NOMO-1 treated with DMSO at 0.1 percent for 48 hours (cell line): ENCODE measurements around the gene BCL2L1.
A peak's percentile ranks its signal among the peaks of the same experiment; 100 is the strongest.
"Not testable (repeated sequence)": the region's sequence is repeated elsewhere in the genome, so short reads cannot be mapped to it uniquely, and the experiment has no call there.

Source experiments
- DNase-seq: peaks from one replicate; lab custom pipeline; 2025; ENCODE audit not compliant: unreplicated experiment; lab: John Stamatoyannopoulos, UW

The BCL2L1 gene

DNA sequence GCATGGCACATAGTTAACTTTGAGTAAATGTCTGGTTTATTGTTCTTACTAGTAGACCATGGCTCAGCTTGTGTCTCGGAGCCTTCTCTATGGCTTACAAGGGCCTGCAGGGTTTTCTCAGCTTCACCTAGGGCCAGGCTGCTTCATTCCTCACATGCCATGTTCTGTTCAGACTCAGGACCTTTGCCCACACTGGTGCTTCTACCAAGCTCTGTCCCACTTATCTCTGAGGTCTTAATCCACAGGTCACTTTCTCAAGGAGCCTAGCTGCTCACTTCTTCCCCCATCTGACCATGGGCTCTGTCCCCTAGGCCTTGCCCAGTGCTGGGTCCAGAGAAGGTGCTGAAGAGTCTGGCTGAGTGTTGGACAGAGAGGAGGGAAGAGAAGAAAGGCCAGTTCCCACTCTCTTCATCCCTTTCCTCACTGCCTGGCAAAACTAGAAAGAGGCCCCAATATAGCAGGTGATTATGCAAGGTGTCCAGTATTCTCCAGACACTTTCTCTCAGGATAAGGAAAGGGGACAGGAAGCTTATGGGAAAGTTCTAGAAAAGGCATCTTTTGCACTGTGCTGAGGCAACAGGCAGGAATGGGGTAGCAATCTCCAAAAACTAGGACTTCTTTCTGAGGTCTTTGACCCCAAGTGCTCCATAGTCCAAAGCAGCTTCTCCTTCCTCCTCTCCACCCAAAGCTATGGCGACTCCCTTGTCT is 45.0 kb downstream of the BCL2L1 start:
- no peak for DNase-seq

DNA sequence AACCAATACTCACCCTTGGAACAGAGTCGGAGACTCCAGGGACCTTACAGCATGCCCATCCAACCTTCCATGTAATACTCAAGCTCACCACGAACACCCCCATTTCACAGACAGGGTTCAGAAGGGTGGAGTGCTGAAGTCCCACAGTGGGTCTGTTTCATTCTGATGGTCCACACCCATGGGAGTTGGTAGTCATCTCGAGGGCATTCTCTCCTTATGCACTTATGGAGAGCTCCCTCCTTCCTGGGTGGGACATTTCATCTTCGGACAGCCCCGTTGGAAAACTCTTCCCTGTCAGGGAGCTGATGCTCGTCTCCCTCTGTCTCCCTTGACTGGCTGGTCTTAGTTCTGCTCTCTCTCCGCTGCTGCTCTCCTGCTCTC is 46.1 kb downstream of the BCL2L1 start:
- no peak for DNase-seq

GRCh38 chr20:31675828-31676608 is 46.6 kb downstream of the BCL2L1 start:
- peak; percentile 10 for DNase-seq

DNA sequence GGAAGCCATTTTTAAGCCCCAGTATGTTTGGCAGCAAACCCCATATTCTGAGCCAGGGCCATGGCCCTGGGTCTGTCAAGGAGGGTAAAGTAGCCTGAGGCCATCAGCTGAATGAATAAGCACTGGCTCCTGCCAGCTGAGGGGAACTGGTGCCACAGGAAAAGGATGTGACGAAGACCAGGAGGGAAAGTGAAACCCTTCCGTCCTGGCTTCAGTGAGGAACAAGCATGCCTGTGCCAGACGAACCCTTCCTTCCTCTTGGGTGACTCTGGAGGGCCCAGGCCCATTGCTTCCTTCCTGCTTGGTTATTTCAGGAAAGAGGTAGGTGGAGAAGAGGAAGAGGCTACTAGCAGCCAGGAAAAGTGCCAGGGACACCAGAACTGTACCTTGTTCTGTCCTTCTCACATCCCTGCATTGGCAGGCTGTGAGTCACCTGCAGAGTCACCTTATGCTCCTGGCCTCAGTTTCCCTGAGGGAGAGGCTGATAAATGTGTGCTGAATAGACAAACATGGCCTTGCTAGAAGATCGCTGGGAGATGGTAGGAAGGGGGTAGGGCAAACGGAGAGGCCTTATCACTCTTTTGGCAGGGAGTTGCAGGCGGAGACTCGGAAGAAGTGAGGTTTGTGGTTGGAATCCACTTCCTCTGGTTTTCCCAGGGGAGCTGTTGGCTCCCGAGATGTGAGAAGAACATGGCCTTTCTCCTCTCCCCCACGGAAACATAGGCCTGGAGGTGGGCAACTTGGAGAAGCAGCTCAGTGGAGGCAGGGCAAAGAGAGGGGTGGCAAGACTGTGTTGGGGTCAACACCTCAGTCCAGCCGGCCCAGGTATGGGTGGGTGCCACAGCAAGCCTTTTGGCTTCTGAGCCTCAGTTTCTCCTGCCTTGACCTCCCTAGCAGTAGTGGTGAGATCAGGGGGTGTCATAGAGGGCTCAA is 47.5 kb downstream of the BCL2L1 start:
- peak; percentile 87 for DNase-seq

DNA sequence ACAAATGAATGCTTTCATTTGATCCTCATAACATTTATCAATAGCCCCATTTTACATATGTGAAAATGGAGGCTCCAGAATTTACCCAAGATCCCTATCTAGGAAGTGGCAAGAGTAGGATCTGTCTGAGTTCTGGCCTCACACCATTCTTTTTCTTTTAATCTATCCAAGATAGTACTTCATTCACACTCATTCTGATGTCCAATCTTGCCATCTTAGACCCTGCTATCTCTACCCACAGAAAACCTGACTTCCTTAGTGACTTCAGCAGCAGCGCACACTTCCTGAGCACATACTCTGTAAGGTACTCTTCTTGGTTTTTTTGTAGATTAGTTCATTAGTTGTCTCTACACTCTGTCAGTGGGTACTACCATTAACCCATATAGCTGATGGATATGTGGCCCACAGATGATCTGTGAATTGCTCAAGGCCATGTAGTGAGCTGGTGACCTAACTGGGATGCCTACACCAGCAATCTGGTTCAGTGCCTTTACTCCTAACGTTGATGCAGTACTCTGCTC is 48.7 kb downstream of the BCL2L1 start:
- DNase-seq: no peak

DNA sequence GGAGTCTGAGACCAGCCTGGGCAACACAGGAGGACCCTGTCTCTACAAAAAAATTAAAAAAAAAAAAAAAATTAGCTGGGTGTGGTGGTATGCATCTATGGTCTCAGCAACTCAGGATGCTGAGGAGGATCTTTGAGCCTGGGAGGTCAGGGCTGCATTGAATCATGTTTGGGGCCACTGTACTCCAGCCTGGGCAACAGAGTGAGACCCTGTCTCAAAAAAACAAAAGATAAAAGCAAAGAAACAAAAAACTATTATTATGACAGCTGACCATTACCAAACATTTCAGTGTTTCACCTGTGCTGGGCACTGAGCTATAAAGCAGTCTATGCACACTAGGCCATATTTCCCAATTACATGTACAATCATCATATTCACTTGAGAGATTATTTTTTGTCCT is 49.2 kb downstream of the BCL2L1 start:
- no peak for DNase-seq

GRCh38 chr20:31671324-31671723 is 51.3 kb downstream of the BCL2L1 start:
- DNase-seq: no peak

DNA sequence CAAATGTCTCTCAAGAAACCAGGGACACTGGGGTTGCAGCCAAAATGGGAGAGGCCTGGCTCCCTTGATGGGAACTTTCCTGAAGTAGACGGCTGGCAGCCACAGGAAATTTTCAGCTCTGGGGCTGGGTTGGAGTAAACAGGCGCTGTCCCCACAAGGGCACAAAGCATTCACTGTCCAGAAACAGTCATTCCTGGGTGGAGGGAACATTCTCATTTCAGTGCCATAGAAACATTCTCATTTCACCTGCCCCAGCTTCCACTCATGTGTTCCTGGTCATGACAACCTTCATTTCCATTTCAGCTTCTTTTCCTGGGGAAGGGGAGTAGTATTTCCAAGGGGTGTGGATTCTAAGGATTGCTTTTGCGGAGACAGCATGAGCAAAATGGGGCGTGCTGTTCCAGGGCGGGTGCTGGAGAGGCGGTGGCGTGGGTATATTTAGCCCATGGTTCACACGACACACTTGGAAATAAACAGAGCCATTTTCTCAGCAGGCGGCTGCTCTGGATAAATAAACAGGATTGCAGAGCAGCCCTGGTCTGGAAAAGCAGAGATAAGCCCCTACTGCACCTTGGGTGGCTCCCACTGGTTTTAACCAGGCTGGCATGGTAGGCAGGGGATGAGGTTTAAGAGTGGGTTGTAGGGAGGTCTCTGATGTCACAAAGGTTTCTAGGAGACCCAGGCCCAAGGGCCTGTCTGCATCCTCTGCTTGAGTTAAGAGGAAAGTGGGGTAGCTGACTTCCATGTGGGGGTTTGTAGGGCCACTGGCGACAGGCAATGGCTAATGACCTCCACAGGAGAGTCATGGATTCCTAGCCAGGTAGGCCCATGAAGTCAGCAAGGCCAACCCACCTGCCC is 52.1 kb downstream of the BCL2L1 start:
- DNase-seq: no peak

DNA sequence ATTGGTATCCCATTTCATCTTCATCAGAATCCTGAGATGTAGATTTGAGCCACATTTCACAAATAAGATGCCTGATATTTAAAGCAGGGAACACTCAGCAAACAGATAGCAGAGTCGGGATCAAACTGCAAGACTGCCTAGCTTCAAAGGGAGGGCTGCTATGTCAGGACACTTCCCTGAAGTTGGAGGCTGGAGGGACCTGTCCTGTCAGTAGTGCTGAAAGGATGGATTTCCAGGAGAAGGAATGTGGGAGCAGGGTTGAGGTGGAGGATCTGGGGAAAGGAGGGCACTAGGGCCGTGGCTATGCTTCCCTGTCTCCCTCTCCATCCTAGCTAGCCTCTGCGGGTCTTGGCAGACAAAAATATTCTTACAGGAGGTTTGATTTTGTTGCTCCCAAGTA is 52.8 kb downstream of the BCL2L1 start:
- DNase-seq: no peak

GRCh38 chr20:31668944-31669343 is 53.7 kb downstream of the BCL2L1 start:
- DNase-seq: not testable (repeated sequence)

- DNase-seq: peak; percentile 11
These were observed 55.1 kb downstream of the BCL2L1 start for GRCh38 chr20:31667315-31668285.

- no peak for DNase-seq
These were observed 56.2 kb downstream of the BCL2L1 start for GRCh38 chr20:31666258-31667042.

- no peak for DNase-seq
These were observed 56.9 kb downstream of the BCL2L1 start for GRCh38 chr20:31665753-31666152.

GRCh38 chr20:31664696-31665354 is 57.8 kb downstream of the BCL2L1 start:
- DNase-seq: no peak

DNA sequence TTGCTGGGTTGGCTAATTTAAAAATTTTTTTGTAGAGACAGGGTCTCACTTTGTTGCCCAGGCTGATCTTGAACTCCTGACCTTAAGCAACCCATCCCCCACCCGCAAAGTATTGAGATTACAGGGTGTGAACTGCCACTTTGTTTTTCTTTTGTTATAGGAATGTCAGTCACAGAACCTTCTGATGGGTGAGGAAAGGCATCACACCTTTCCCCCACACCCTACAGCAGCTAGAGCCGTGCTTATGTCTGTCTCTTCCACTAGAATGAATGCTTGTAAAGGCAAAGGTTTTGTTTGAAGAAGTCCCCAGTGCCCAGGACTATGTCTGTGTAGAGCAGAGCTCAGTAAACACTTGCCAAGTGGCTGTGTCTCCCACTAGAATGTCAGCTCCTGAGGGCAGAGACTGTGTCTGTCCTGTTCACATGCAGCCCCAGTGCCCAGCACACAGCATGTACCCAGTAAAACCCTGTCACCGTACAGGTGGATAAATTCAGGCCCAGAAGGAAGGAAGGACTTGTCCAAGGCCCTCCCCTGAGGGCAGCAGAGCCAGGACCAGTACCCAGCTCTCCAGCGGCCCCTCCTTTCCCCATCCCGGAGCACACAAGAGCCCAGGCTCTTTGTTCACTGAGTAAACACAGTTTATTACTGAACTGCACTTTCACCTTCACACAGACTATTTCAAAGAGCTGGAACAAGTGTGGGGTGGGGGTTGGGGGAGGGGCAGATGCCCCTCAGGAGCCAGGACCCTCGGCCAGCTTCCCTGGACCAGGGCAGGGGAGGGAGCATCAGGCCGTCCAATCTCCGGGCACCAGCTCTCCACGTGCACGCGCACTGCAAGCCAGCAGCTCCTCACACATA is 58.6 kb downstream of the BCL2L1 start:
- no peak for DNase-seq

DNA sequence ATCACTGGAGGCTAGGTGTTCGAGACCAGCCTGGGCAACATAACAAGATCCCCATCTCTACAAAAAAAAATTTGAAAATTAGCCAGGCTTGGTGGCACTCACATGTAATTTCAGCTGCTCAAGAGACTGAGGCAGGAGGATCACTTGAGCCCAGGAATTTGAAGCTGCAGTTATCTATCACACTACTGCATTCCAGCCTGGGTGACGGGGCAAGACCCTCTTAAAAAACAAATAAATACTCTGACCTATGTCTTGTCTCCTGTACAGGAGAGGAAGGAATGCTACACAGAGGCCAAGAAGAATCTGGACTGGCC is 59.2 kb downstream of the BCL2L1 start:
- no peak for DNase-seq

DNA sequence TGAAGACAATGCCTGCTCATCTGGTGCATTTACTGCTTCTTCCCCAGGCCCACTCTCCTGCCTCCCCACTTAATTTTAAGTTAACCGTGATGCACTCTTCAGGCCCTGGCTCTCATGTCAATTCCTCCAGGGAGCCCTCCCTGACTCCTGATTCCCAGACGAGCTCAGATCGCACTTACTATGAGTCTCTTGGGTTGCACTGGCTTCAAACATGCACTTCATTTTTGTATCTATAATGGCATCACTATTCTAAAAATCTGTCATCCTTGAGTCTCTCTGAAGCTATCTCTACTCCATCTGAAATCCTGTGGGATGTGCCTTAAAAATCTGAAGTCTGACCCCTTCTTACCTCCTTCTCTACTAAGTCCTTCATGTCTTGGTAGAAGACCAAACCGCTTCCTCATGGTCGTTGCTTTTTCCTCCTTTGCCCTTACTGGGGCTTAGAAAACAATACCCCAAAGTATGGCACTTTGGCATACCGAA is 60.3 kb downstream of the BCL2L1 start:
- DNase-seq: no peak
